Measurements from ENCODE around the gene DNAJC7. TPM values are rescaled to one million over a fixed set of nuclear protein-coding genes. Genes with fewer than 3 reads are reported as not detected.

Gene DNAJC7
- total and polyA plus RNA-seq, 2 experiments from 2014 or later = 50.1 to 73.6 TPM

GRCh38 chr17:42053731-42054500 is 36.7 kb upstream of the DNAJC7 start:
- no peaks in the 10 kb centered on the region for H3K36me3 ChIP-seq (replicated peaks; ENCODE audit: insufficient read depth, low read depth)
- no peaks in the 10 kb centered on the region for H3K79me2 ChIP-seq
- no peak for DNase-seq (ENCODE audit: low spot score)
- H3K9me3 ChIP-seq (ENCODE audit: low read depth) = no peaks in the 10 kb centered on the region
- H3K4me1 ChIP-seq (ENCODE audit: insufficient read depth) = peaks cover 7% of the 10 kb centered on the region
- H2AFZ ChIP-seq = no peak overlapping the region
- no peaks in the 10 kb centered on the region for H4K20me1 ChIP-seq (ENCODE audit: insufficient read depth, poor library complexity, severe bottlenecking)
- H3K27ac ChIP-seq = no peak overlapping the region
- no peak overlapping the region for H3K4me3 ChIP-seq
- TF ChIP-seq EZH2phosphoT487 (IDR thresholded peaks at IDR 0.05; ENCODE audit: low read depth, severe bottlenecking, unreplicated experiment) (no peak), CTCF (IDR thresholded peaks at IDR 0.05; ENCODE audit: poor library complexity) (no peak), EZH2 (IDR thresholded peaks at IDR 0.05; ENCODE audit: borderline replicate concordance) (no peak)
- H3K9me2 ChIP-seq (replicated peaks; ENCODE audit: insufficient read depth) = no peaks in the 10 kb centered on the region
- no peak overlapping the region for H3K4me2 ChIP-seq
- 36% methylated on average over 12 of the region's 12 CpGs for WGBS (ENCODE audit: low lambda C conversion rate, missing lambda C conversion rate)
- peaks cover 18% of the 10 kb centered on the region for H3K27me3 ChIP-seq

DNA sequence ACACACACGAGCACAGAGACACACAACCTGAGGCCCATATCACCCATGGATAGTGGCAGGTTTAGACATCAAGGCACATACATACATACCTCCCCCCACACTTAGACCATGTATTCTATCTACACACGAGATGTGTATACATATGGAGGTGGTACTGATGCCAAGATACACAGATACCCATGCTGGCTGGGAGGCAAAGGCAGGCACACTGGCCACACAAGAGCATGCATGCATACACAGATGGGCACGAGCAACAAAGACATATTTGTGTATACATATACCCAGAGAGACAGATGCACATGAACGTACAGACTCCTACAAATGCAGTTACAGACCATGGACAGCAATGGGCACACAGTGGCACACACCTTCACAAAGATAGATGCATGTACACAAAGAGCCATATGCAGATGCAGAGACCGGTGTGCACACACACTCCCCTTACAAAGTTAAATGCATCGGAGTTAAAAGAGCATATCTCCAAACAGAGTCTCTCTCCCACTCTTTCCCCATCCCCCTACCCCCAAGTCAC is 35.2 kb upstream of the DNAJC7 start:
- no peak overlapping the region for H3K27ac ChIP-seq
- TF ChIP-seq EZH2 (IDR thresholded peaks at IDR 0.05; ENCODE audit: borderline replicate concordance) (no peak), CTCF (IDR thresholded peaks at IDR 0.05; ENCODE audit: poor library complexity) (no peak)
- no peak overlapping the region for H2AFZ ChIP-seq
- H3K9me2 ChIP-seq (replicated peaks; ENCODE audit: insufficient read depth) = no peaks in the 10 kb centered on the region
- DNase-seq (ENCODE audit: low spot score) = no peak
- H4K20me1 ChIP-seq (ENCODE audit: insufficient read depth, poor library complexity, severe bottlenecking) = no peaks in the 10 kb centered on the region
- no peaks in the 10 kb centered on the region for H3K36me3 ChIP-seq (replicated peaks; ENCODE audit: insufficient read depth, low read depth)
- H3K27me3 ChIP-seq = peaks cover 18% of the 10 kb centered on the region
- H3K4me1 ChIP-seq (ENCODE audit: insufficient read depth) = peaks cover 7% of the 10 kb centered on the region
- no peak overlapping the region for H3K4me2 ChIP-seq
- no peaks in the 10 kb centered on the region for H3K9me3 ChIP-seq (ENCODE audit: low read depth)
- WGBS (ENCODE audit: low lambda C conversion rate, missing lambda C conversion rate) = 86% methylated on average over 6 of the region's 6 CpGs
- H3K4me3 ChIP-seq = no peak overlapping the region
- H3K79me2 ChIP-seq = no peaks in the 10 kb centered on the region

DNA sequence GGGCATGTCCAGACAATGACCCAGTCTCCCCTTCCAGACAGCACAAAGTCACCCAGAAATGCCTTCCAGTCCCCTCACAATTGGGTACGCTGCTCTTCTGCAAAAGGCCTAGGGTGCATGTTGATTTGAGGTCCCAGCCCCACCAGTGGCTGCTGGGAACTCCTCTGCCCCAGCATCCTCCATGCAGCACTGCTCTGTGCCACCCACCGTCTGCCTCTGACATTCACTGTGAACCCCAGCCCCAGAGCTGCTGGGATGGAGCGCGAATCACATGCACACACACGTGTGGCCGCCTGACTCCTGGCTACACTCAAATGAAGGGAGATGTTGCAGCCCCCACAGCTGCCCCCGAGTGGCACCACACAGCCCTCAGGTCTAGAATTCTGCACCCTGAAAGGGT is 34.4 kb upstream of the DNAJC7 start:
- H3K79me2 ChIP-seq = no peaks in the 10 kb centered on the region
- no peaks in the 10 kb centered on the region for H4K20me1 ChIP-seq (ENCODE audit: insufficient read depth, poor library complexity, severe bottlenecking)
- no peak for TF ChIP-seq EZH2 (IDR thresholded peaks at IDR 0.05; ENCODE audit: borderline replicate concordance)
- TF ChIP-seq CTCF (IDR thresholded peaks at IDR 0.05; ENCODE audit: poor library complexity) = no peak
- no peak for TF ChIP-seq EZH2phosphoT487 (IDR thresholded peaks at IDR 0.05; ENCODE audit: low read depth, severe bottlenecking, unreplicated experiment)
- H3K4me1 ChIP-seq (ENCODE audit: insufficient read depth) = peaks cover 7% of the 10 kb centered on the region
- H3K9me2 ChIP-seq (replicated peaks; ENCODE audit: insufficient read depth) = no peaks in the 10 kb centered on the region
- no peak overlapping the region for H3K4me3 ChIP-seq
- no peak for DNase-seq (ENCODE audit: low spot score)
- H3K4me2 ChIP-seq = no peak overlapping the region
- no peaks in the 10 kb centered on the region for H3K9me3 ChIP-seq (ENCODE audit: low read depth)
- peaks cover 18% of the 10 kb centered on the region for H3K27me3 ChIP-seq
- H2AFZ ChIP-seq = no peak overlapping the region
- no peak overlapping the region for H3K27ac ChIP-seq
- H3K36me3 ChIP-seq (replicated peaks; ENCODE audit: insufficient read depth, low read depth) = no peaks in the 10 kb centered on the region
- WGBS (ENCODE audit: low lambda C conversion rate, missing lambda C conversion rate) = 90% methylated on average over 7 of the region's 7 CpGs

Measured in hepatocyte (in vitro differentiated cells).